ENCODE data around the gene SBDS.
"Not testable (repeated sequence)": the region's sequence is repeated elsewhere in the genome, so short reads cannot be mapped to it uniquely, and the experiment has no call there.

Gene SBDS

GRCh38 chr7:66995050-66995776 is at the start of gene SBDS:
Gene SBDS, minus strand, starts transcription at chr7:66995586. Its CDS starts 169 bp downstream, at chr7:66995417.
- peak; percentile 70 for DNase-seq (ENCODE audit: low spot score)

GRCh38 chr7:67043559-67043930 is 48.2 kb upstream of the SBDS start:
- DNase-seq (ENCODE audit: low spot score): not testable (repeated sequence)

DNA sequence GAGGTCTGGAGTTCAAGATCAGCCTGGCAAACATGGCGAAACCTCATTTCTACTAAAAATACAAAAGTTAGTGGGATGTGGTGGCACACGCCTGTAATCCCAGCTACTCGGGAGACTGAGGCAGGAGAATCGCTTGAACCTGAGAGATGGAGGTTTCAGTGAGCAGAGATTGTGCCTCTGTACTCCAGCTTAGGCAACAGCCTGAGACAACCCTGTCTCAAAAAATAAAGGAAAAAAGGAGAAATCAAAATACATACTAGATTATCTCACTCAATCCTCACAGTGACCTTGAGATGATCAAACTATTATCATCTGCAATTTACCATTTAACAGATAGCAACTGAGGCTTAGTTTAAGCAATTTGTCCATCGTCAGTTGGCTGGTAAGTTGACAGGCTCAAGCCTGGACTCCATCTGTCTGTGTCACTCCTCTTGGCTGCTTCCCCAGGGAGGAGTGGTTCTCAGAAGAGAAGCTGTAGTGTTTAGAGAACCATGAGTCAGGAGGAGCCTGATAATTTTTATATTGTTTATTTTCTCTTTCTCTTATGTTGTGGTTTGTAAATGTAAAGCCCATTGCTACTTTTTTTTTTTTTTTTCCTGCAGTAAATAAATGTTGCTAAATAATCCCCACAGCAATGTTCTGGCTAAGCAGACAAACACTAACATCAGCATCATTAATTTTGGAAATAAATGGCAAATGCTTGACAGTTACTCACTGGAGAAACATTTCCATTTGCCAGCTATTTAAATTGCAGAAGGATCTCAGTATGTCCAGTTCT is 47.6 kb upstream of the SBDS start:
- peak; percentile 27 for DNase-seq (ENCODE audit: low spot score)

DNA sequence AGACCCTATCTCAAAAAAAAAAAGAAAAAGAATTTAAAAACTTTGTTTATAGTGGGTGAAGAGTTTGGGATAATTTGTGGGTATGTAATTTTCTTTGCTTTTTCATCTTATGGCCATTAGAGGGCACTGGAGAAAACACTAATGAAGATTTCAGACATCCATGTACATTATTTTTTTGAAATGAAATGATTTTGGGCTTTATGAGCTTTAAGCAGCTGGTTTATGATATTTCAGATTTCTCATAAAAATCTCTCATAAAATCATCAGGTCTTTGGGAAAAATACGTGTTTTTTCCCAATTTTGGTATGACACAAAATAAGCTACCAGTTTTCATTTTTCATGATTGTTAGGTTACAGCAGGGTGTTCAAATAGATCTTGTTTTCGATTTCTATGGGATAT is 45.4 kb upstream of the SBDS start:
- not testable (repeated sequence) for DNase-seq (ENCODE audit: low spot score)

DNA sequence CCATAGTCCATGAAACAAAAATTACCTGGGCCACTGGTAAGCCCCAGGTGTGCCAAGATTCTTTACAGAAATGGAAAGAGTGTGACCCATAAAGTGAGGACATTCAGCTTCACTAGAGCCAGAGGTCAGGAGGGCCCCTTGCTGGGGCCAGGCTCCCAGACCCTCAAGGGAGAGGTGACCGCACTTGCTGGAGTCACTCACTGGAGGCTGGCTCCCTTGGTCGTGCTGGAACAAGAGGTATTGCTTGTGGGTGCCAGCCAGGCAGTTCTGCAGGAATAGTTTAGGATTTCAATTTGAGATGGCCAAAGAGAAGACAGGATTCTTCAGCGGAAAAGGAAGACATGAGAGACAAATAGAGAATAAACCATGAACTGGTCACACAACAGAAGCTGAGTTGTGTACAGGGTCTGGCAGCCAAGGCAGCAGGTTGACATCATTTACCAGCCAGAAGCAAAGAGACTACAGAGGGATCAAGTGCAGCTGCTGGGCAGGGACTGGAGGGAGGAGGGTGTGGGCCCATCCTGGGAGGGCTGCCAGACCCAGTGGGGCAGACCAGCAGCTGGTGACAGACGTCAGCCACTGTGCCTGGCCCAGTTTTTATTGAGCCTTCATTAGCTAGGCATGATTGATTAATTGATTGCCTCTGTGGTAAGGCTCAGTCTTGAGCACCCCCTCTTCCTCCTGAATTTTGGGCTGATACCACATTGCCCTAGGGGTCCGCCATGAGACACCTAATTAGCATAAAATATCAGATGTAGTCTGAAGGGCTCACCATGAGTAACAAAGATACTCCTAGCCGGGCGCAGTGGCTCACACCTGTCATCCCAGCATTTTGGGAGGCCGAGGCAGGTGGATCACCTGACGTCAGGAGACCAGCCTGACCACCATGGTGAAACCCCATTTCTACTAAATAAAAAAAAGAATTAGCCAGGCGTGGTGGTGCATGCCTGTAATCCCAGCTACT is 41.3 kb upstream of the SBDS start:
- DNase-seq (ENCODE audit: low spot score): not testable (repeated sequence)

- no peak for DNase-seq (ENCODE audit: low spot score)
These were observed 37.9 kb upstream of the SBDS start for GRCh38 chr7:67033251-67033650.

DNA sequence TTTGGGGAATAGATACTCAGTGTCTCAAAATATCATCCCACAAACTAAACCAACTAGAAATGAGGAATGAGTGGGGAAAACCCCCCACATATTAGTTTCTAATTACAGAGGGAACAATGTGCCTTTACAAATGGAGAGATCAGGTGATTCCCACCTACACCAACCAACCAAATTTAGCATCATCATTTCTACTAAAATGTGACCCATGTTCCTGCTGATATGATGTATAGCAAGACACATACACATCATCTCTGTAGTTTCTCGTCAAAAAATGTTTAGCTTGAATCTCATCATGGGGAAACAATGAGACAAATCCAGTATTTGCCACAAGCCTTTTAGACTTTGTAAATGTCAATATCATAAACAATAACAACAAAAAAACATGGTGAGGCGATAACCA is 36.3 kb upstream of the SBDS start:
- not testable (repeated sequence) for DNase-seq (ENCODE audit: low spot score)

DNA sequence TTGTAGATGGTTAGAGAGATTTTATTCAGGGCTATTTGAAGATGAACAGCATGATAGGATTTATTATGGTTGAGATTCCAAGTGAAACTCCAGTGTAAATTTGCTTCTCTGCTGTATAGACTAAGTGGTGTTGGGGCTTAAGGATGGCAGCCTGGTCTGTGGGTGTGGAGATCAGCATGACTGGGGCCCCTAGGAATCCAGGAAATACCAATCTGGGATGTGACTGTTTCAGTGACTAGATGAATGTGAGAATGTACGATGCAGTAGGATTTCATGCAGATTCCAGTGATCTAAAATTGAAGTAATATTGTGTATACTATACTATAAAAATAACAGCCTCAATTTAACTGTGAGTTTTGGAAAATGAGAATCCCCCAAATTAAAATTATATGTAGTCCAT is 30.1 kb upstream of the SBDS start:
- not testable (repeated sequence) for DNase-seq (ENCODE audit: low spot score)

- no peak for DNase-seq (ENCODE audit: low spot score)
These were observed 27.1 kb upstream of the SBDS start for GRCh38 chr7:67022511-67022910.

DNA sequence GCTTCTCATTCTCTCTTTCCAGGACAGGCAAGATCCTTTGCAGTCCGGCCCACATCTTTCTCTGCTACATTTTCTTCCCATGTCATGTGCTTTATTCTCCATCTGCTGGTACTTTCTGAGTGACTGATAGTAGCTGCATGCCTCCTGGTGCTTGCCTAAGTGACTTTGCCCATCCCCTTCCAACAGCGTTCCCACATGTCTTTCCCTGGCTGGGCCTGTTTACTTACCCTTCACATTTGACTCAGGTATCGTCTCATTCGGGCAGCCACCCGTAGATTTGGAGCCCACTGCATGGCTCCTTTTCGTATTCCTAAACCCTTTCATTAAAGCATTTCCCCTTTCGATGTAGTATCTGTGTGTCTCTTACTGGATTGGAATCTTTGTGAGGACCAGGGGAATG is 25.9 kb upstream of the SBDS start:
- no peak for DNase-seq (ENCODE audit: low spot score)

GRCh38 chr7:67019562-67020390 is 24.4 kb upstream of the SBDS start:
- DNase-seq (ENCODE audit: low spot score): peak; percentile 20

GRCh38 chr7:67018940-67019339 is 23.6 kb upstream of the SBDS start:
- DNase-seq (ENCODE audit: low spot score): no peak

GRCh38 chr7:67017971-67018370 is 22.6 kb upstream of the SBDS start:
- DNase-seq (ENCODE audit: low spot score): not testable (repeated sequence)

DNA sequence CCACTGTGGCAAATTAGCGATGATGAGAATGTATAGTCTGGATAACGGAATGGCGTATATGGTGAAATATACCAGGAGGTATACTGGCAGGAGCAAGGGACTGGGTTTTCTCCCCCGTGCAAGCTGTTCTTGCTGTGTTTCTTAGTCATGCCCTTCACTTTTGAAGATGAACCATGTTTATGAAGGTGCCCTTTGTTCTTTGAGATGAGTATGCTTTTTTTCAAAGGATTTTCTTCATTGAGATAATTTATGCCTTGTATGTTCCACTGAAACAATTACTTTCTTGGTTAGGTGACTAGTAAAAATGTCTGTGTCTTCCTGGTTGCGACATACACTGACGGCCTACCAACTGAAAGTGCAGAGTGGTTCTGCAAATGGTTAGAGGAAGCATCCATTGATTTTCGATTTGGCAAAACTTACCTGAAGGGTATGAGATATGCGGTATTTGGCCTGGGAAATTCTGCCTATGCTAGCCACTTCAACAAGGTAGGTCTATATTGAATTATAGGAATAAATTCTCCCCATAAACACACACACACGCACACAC is 18.8 kb upstream of the SBDS start:
- DNase-seq (ENCODE audit: low spot score): not testable (repeated sequence)

DNA sequence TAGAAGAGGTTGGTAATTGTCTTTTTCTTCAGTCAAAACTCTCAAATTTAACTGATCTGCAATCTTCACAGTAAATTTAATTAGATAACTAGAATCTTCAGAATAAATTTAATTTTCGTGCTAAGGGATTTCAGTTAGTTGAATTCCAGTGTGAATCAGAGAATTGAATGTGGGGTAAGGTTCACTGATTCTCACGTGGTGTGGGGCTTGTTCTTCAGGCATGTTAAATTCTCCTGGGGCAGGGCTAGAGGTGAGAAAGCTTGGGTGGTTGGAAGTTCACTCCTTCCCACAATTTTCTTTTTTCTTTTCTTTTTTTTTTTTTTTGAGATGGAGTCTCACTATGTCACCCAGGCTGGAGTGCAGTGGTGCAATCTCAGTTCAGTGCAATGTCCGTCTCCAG is 14.3 kb upstream of the SBDS start:
- DNase-seq (ENCODE audit: low spot score): not testable (repeated sequence)

DNA sequence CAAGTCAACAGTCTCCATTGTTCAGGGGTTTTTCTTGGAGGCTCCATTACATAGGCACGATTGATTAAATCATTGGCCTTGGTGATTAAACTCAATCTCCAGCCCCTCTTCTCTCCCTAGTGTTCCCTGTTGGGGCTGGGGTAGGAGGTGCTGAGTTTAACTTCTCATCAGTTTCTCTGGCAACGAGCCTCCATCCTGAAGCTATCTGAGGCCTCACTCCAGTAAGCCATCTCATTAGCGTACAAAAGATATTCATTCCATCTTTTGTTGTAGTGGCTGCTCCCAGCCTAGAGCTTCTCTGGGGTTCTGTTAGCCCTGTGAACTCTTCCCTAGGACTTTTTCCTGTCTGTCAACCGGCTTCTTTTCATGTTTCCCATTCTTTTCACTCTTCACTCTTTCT is 12.9 kb upstream of the SBDS start:
- DNase-seq (ENCODE audit: low spot score): no peak

DNA sequence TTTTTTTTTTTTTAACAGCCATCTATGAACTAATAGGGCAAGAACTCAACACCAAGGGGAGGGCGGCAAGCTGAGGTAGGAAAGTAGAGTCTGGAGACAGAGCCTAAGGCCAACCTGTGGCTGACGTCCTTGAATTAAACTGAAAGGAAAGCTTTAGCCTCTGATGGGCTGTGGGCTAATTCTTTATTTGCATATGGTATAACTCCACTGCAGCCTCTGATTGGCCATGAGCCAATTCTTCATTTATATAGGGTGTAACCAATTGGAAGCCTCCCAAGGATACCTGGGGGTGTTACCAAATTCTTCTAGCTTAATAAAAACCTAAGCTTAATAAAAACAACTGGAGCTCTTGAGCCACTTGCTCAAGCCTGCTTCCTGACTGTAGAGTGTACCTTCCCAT is 11.6 kb upstream of the SBDS start:
- DNase-seq (ENCODE audit: low spot score): no peak

DNA sequence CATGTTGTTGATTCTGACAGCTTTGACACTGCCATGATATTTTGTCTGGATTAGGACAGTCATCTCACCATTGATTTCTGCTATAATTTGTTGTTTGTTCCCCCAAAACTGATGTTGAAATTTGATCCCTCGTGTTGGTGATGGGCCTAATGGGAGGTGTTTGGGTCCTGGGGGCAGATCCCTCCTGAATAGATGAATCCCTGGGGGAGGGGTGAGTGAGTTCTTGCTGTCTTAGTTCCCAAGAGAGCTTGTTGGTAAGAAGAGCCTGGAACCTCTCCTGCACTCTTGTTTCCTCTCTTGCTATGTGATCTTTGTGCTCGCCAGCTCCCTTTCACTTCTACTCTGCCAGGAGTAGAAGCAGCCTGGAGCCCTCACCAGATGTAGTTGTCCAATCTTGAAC is 8.8 kb upstream of the SBDS start:
- not testable (repeated sequence) for DNase-seq (ENCODE audit: low spot score)

- DNase-seq (ENCODE audit: low spot score): not testable (repeated sequence)
These were observed 5.3 kb upstream of the SBDS start for GRCh38 chr7:67000601-67001258.

DNA sequence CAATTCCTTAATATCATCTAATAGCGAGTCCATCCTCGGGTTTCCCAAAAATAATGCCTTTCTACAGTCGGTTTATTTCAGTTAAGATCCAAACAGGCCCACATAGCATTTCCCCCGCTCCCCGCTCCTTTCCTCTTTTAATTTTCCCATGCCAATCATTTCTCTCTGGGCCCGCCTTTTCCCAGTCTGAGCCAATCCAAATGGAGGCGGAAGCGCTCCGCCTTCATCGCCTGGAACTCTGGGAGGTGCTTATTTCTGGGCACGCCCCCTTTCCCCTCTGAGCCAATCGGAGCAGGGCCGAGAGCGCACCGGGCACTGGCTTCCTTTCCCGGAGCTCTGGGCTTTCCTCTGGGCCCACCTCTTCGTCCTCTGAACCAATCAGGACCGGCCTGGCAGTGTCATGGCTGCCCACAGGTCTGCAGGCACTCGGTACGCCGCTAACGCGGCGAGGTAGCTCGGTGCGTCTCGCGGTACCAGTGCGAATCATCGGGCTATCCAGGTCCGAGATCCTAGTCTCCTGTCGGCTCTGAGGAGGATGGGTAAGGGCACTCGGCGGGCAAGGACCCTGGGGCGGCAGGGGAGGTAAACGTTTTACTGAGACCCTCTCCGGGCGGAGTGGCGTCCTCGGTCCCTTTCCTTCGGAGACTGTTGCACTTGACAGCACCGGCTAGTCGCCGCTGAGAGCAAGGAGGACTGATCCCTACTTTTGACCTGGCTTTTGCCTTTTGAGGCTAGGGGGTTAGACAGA is 1.2 kb upstream of the SBDS start, which contains the start of gene TYW1:
TSS of gene TYW1 (plus strand) at position 390 of the 748 bp plus-strand sequence. CDS start at position 536, 146 bp downstream.
- peak; percentile 75 for DNase-seq (ENCODE audit: low spot score)
